Measurements from ENCODE around the gene HDGFL2. TPM values are rescaled to one million over a fixed set of nuclear protein-coding genes. Genes with fewer than 3 reads are reported as not detected.

The HDGFL2 gene
- total and polyA plus RNA-seq, 8 donors = 30.9 to 87.4 (median 73.1) TPM

- ATAC-seq (no peak), DNase-seq (no peak)
- Histone ChIP-seq H3K4me1 (no peaks in the 10 kb centered on the region), H3K27ac (no peak overlapping the region), H3K36me3 (peaks cover 0 to 87% of the 10 kb centered on the region in 2 donors), H3K9me3 (no peaks in the 10 kb centered on the region), H3K27me3 (no peaks in the 10 kb centered on the region), H3K4me3 (no peak overlapping the region)
- intact Hi-C loops (cut with DNase I) = no loop called here
- TF ChIP-seq CTCF (IDR thresholded peaks at IDR 0.05) = no peak
Observed at GRCh38 chr19:4494691-4495064, 22.6 kb downstream of the HDGFL2 start.

- H3K9me3 ChIP-seq = no peaks in the 10 kb centered on the region
- H3K4me3 ChIP-seq = no peak overlapping the region
- intact Hi-C loops (cut with DNase I) = no loop called here
- peak; percentile 13 for ATAC-seq
- no peak for TF ChIP-seq CTCF (IDR thresholded peaks at IDR 0.05)
- H3K4me1 ChIP-seq = no peaks in the 10 kb centered on the region
- DNase-seq = no peak
- H3K36me3 ChIP-seq = peaks cover 0 to 87% of the 10 kb centered on the region in 2 donors
- H3K27ac ChIP-seq = no peak overlapping the region
- H3K27me3 ChIP-seq = no peaks in the 10 kb centered on the region
Observed at GRCh38 chr19:4495471-4495870, 23.4 kb downstream of the HDGFL2 start.

- DNase-seq (no peak), ATAC-seq (no peak)
- H3K9me3 ChIP-seq = no peaks in the 10 kb centered on the region
- H3K36me3 ChIP-seq = peaks cover 0 to 90% of the 10 kb centered on the region in 2 donors
- no peak overlapping the region for H3K27ac ChIP-seq
- no peak overlapping the region for H3K4me3 ChIP-seq
- no peaks in the 10 kb centered on the region for H3K4me1 ChIP-seq
- intact Hi-C loops (cut with DNase I) = no loop called here
- H3K27me3 ChIP-seq = no peaks in the 10 kb centered on the region
- no peak for TF ChIP-seq CTCF (IDR thresholded peaks at IDR 0.05)
Observed at GRCh38 chr19:4496304-4496703, 24.2 kb downstream of the HDGFL2 start.

GRCh38 chr19:4497770-4498389 is 25.8 kb downstream of the HDGFL2 start:
- ATAC-seq = no peak
- Histone ChIP-seq H3K36me3 (peaks cover 0 to 97% of the 10 kb centered on the region in 2 donors), H3K27me3 (no peaks in the 10 kb centered on the region), H3K4me3 (no peak overlapping the region), H3K9me3 (no peaks in the 10 kb centered on the region), H3K4me1 (no peaks in the 10 kb centered on the region), H3K27ac (no peak overlapping the region)
- intact Hi-C loops (cut with DNase I) = no loop called here
- TF ChIP-seq CTCF (IDR thresholded peaks at IDR 0.05) = no peak
- no peak for DNase-seq

- intact Hi-C loops (cut with DNase I) = no loop called here
- Histone ChIP-seq H3K36me3 (peaks cover 0 to 100% of the 10 kb centered on the region in 2 donors), H3K4me1 (no peaks in the 10 kb centered on the region), H3K4me3 (no peak overlapping the region), H3K27ac (no peak overlapping the region), H3K9me3 (no peaks in the 10 kb centered on the region), H3K27me3 (no peaks in the 10 kb centered on the region)
- no peak for ATAC-seq
- no peak for DNase-seq
- no peak for TF ChIP-seq CTCF (IDR thresholded peaks at IDR 0.05)
Observed at GRCh38 chr19:4498694-4499093, 26.6 kb downstream of the HDGFL2 start.
